Effector CD4-positive, alpha-beta T cell (primary cell): ENCODE results near the gene DLK1.

Experiments
- DNase-seq: peaks from one replicate; pipeline ENCODE4 v3.0.0-alpha.2; 2020

The DLK1 gene

DNA sequence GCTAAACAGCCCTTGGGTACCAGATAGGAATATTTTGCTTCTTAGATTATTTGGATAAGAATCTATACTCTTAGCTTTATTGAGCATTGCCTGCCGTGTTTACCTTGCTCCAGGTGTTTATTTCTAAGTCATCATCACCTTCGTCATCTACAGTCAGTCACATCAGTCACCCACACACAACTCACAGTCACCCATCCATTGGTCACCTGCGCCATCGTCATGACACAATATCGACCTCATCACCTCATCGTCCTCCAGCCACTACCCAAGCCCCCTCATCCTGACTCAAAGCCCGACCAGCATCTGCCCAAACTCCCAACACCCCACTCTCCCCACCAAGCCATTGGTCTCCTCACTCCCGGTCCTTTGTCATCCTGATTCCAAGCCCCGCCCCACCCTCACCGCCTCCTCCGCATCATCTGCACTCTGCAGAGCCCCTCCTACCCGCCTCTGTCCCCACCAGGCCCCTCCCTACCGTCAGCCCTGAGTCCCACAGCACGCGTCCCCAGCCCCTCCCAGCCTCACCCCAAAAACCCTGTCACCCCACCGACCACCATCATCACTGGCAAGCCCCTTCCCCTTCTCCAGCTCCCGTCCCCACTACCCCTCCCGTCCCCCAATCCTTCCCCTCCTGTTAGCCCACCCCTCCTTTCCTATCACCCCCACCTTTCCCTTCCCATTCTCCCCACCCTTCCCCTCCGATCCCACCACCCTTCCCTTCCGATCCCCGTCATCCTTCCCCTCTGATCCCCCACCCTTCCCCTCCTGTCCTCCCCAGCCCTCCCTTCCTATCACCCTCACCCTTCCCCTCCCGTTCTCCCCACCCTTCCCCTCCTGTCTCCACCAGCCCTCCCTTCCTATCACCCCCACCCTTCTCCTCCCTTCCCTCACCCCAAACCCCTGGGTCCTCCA, 9.8 kb downstream of the DLK1 start:
- no peak for DNase-seq

GRCh38 chr14:100737526-100737925, 10.8 kb downstream of the DLK1 start:
- DNase-seq = no peak

GRCh38 chr14:100738269-100738691, 11.6 kb downstream of the DLK1 start:
- DNase-seq = no peak

DNA sequence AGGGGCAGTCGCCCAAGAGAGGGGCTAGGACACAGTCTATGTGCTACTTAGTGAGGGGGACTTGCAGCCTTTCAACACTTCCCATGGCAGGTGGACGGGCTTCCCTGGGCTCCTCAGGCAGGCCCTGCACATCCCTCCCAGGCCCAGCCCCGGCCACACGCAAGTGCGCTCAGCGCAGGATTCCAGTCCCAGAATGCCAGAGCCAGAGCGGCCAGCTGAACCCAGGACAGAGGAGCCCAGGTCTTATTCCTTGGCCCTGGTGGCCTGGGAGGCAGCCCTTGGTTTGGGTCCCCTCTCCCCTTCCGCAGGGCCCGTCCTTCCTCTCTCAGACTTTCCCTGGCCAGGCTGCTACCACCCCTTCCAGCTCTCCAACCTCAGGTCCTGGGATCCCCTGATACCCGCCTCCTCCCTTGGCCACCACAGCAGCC, 12.0 kb downstream of the DLK1 start:
- DNase-seq = no peak

DNA sequence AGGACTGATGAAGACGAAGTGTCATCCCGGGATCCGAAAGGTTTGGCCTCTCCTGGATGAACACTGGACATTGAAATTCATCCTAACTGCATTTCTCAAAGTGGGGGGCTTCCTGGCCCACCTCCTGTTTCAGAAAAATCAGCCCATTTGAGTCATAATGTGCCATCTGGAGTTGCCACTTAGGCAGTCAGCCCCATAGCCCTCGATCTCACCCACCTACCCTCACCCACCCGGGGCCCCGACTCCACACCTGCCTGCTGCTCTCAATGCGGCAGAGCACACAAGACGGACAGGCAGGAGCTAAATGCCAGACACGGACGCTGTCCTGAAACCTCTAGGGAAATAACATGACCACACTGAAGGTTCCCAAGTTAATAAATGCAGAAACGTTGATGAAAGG, 12.6 kb downstream of the DLK1 start:
- no peak for DNase-seq

GRCh38 chr14:100740196-100740825, 13.6 kb downstream of the DLK1 start:
- no peak for DNase-seq

DNA sequence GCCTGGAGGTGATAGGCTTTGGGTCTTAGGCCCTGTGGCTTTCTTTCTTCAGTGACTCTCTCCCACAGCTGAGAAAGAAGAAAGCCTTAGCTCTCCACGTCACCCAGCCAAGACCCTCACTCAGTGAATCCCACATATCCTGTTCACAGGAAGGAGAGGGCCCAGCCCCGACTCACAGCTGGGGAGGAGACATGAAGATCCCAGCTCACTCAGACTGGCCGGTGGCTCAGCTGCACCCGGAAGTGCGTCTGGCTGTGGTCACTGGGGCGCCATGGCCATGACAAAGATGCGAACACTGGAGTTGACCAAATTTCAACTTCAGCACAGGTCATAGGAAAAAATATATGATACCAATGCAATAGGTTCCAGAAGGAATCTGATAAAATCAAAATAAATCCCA, 14.2 kb downstream of the DLK1 start:
- no peak for DNase-seq

DNA sequence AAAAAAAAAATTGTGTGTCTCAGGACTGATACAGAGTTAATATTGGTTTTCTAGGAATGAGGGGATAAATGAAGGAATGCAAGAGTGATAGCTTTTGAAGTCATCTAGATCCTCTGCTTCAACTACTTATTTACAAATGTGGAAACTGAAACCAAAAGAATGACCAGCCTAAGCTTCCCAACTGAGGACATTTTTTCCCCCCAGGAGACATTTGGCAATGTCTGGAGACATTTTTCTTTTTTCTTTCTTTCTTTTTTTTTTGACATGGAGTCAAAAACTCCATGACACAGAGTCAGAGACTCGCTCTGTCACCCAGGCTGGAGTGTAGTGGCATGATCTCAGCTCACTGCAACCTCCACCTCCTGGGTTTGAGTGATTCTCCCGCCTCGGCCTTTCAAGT, 15.3 kb downstream of the DLK1 start:
- no peak for DNase-seq

GRCh38 chr14:100746326-100746725, 19.6 kb downstream of the DLK1 start:
- DNase-seq = no peak

GRCh38 chr14:100747021-100747586, 20.4 kb downstream of the DLK1 start:
- no peak for DNase-seq

GRCh38 chr14:100747736-100748135, 21.0 kb downstream of the DLK1 start:
- no peak for DNase-seq

DNA sequence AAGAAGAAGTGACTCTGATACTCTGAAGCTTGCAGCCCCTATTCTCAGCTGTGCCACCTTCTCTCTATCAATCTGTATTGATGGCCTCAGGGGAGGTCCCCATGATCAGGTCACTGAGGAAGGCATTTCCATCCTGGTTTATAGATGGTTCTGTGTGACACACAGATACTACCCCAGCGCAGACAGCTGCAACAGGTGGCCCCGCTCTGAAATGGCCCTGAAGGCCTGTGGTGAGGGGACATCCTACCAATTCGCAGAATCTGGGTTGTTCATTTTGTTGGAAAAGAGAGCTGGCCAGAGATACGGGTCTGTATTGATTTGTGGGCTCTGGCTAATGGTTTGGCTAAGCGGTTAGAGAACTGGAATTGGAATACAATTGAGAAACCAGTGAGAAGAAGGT, 21.7 kb downstream of the DLK1 start:
- no peak for DNase-seq

DNA sequence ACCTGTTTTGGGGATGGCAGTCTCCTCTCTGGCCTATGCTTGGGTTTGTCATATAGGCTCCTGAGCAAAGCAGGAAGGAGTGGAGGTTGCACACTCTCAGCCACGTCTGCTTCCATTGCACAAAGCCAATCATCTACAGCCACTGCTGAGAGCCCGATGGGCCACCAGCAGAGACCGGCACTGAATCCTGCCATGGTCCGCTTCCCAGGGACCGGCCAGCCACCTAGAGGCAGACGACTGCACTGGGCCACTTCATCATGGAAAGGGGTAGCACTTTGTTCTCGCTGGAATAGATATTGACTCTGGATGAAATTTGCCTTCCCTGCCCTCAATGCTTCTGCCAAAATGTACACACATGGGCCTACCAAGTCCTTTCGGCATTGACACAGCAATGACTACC, 22.3 kb downstream of the DLK1 start:
- no peak for DNase-seq

GRCh38 chr14:100749967-100750597, 23.4 kb downstream of the DLK1 start:
- no peak for DNase-seq

DNA sequence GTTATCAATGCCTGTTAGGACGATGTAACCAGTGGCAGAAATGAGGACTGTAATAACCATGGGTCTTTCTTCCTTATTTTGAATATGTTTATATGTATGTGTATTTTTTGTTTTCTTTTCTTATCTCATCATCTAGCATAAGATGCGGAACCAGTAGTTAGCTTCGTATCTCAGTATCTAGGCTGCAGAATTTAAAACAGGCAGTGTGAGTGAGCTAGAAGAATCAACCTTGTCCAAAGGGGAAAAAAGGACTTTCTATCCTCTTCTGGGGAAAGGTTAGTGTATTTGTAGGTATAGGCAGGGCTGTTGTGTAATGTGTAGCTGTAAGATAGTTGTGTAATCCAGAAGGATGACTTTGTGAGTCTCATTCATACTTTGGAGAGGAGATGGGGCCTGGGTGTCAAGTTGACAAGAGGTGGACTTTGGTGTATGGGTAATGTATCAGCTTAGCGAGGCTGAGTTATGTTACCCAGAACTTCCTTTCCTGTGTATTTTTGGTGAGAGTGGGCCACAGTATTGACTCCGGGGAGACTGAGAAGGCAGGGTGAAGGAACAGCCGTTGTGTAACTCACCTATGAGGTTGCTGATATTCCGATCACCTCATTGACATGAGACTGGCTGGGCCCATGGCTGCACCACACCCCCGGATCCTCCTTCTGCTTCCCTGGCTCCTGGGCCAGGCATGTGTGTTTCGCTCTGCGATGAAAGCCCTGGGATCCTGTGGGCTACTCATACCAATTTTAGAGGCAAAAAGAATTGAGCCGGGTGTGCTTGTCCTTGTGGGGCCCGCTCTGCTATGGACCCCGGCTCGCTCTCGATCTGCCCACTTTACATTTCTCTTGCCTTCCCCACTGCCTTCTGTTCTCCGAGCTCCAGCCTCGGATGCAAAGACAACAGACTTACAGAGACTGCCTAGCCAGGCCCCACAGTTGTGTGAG, 24.3 kb downstream of the DLK1 start:
- DNase-seq = no peak

GRCh38 chr14:100754020-100754419, 27.3 kb downstream of the DLK1 start:
- DNase-seq = no peak

DNA sequence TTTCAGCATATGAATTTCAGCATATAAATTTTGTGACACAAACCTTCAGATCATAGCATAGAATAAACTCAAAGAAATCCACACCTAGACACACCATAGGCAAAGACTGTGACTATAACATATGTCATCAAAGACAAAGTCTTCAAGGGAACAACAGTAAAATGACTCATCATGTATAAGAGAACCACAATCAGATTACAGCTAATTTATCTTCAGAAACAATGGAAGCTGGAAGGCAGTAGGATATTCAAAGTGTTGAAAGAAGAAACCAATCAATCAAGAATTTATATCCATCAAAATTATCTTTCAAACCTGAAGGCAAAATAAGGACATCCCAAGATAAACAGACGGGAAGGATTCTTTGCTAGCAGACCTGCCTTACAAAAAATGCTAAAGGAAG, 29.0 kb downstream of the DLK1 start:
- DNase-seq = no peak

DNA sequence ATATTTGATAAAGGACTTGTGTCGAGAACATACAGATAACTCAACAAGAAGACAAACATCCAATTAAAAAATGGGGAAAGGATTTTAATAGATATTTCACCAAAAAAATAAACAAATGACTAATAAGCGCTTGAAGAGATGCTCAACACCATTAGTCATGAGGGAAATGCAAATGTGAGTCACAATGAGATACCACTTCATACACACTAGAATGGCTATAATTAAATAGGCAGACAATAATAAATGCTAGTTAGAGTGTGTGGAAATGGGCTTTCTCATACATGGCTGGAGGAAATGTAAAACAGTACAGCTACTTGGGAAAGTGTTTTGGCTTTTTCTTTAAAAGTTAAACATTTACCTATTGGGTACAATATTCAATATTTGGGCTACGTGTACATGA, 34.8 kb downstream of the DLK1 start:
- DNase-seq = no peak

DNA sequence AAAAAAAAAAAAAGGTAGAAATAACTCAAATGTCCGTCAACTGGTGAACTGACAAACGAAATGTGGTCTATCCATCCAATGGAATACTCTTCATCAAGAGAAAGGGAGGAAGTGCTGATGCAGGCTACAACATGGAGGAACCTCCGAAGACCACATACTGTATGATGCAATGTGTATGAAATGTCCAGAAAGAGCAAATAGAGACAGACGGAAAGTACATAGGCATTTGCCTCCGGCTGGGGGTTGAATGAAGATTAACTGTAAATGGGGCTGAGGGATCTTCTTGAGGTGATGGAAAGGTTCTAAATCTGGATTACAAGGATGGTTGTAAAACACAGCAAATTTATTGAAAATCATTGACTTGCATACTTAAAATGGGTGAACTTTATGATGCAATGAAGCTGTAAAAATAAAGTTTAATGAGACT, 35.4 kb downstream of the DLK1 start:
- DNase-seq = no peak

DNA sequence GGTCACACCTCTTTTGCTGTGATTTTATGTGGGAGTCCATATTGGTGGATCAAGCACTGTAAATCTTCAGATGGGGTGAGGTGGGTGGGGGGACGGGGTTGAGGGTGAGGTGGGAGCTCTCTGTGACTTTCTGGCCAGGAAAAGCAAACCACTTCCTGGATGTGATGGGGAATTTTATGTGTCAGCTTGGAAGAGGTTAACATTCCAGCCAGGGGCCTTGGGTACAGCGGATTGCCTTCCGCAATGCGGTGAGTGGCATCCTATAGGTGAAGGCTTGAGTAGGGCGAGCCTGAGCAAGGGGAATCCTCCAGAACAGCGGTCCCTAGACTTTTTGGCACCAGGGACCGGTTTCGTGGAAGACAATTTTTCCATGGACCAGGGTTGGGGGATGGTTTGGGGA, 36.2 kb downstream of the DLK1 start:
- no peak for DNase-seq

DNA sequence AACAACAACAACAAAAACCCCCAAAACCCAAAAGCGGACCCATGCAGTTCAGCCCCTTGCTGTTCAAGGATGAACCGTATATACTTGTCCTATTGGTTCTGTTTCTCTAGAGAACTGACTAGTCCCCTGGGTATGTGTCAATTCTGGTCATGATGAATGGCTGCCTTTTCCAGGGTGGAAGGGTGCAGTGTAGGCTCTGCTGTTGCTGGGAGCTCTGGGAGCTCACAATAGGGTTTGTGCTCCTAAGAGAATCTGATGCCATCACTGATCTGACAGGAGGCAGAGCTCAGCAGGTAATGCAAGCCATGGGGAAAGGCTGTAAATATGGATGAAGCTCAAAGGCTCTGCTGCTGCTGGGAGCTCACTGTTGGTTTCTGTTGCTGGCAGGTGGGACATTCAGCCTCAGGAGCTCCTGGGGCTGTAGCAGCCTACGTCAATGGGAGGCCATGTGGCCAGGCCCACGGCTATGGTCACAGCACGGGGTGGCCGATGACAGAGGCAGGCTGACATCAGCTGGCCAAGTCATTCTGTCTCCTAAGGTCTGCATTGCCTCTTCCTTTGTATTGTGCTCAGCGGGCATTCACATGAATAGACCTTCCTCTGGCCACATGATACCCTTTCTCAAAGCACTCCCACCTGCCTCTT, 37.9 kb downstream of the DLK1 start:
- no peak for DNase-seq

DNA sequence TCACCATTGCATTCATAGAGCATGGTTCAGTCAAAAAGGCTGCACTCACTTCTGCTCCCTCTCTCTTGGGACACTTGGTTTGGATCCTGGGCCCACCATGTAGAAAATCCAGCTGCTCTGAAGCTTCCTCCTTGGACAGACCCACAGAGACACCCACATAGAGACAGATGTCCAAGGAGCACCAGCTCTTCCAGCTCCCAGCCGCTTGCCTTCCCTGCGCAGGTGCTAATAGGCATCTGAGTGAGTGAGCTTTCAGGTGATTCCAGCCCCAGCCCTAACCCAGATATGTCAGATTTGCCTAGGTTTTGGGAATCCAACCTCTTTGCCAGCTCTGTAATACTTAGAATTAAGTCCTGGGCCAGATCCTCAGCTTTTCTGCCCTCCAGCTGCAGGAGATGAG, 38.6 kb downstream of the DLK1 start:
- DNase-seq = no peak
